Right cardiac atrium (tissue), 5 donors: ENCODE measurements around the gene RIOK3. TPM values are rescaled to one million over a fixed set of nuclear protein-coding genes. Genes with fewer than 3 reads are reported as not detected.
A peak's percentile ranks its signal among the peaks of the same experiment; 100 is the strongest.
"Not testable (repeated sequence)": the region's sequence is repeated elsewhere in the genome, so short reads cannot be mapped to it uniquely, and the experiment has no call there.

Experiments used
- ATAC-seq, 2 donors: fragments of 200-7000 bp; cut with Tn5 transposase; one replicate each; pipeline versions ENCODE4 v1.8.0 to v1.9.1; 2020; ENCODE audit warnings: moderate library complexity in 2 of 2, mild to moderate bottlenecking in 1 of 2
- DNase-seq, 3 donors: peaks; one replicate each; pipeline ENCODE4 v3.0.0-alpha.2; 2020
- H3K27ac ChIP-seq: one replicate; pipeline ENCODE4 v1.5.1; 2013; ENCODE audit warnings: mild to moderate bottlenecking, low read length, control low read depth, moderate library complexity
- H3K27me3 ChIP-seq: one replicate; pipeline ENCODE4 v1.6.1; 2013; ENCODE audit not compliant: control insufficient read depth, insufficient read depth
- H3K4me1 ChIP-seq: one replicate; pipeline ENCODE4 v1.6.1; 2013; ENCODE audit warnings: low read length; ENCODE audit not compliant: control insufficient read depth, insufficient read depth
- H3K4me3 ChIP-seq: one replicate; pipeline ENCODE4 v1.5.1; 2013; ENCODE audit warnings: low read length, control low read depth
- H3K9me3 ChIP-seq: one replicate; pipeline ENCODE4 v1.6.1; 2013; ENCODE audit warnings: low read length; ENCODE audit not compliant: control insufficient read depth
- WGBS: extraction: QIAGEN DNeasy Blood & Tissue Kit; methylation state at CpG from one replicate; pipeline ENCODE4 v1.1.7; 2013; 5-methylcytosine and 5-hydroxymethylcytosine counted together
- intact Hi-C, 4 donors: fragments of 100-400 bp; cut with DNase I; formaldehyde crosslinking; loops; one replicate each; pipeline versions ENCODE4 v1.11.0 to v1.14.0; 2022 to 2023
- polyA plus RNA-seq: library from polyadenylated mRNA; stranded (reverse); fragments of 200-250 nt; gene quantifications from one replicate; pipeline ENCODE4 v1.2.3, GENCODE V29; 2013
- total RNA-seq, 4 donors: library from RNA; stranded (reverse); fragmentation: NEBNext Ultra II Directional; extraction: Animal tissue kit (Norgen Biotek cat#: 25700); gene quantifications; one replicate each; pipeline ENCODE4 v1.2.1, GENCODE V29; 2021
- donor health status: healthy with polysubstance abuse.
- donor health status: DM: no; HTN: yes; CAD: no.
- donor health status: DM: no; HTN: no; CAD: no.
- donor health status: DM: no; HTN: yes; CAD: no; lungs with severe emphysema.
- donor health status: DM: yes; HTN: yes; CAD: no.

Gene RIOK3
- total and polyA plus RNA-seq, 5 donors: 31.3 to 52.3 (median 50.3) TPM

GRCh38 chr18:23470620-23471387 lies 17.7 kb downstream of the RIOK3 start:
- DNase-seq: no peak
- intact Hi-C loops: no loop called here
- Histone ChIP-seq H3K4me1 (no peaks in the 10 kb centered on the region), H3K27me3 (no peaks in the 10 kb centered on the region), H3K27ac (no peak overlapping the region), H3K9me3 (no peaks in the 10 kb centered on the region), H3K4me3 (no peak overlapping the region)
- no peak for ATAC-seq
- WGBS: 95% methylated on average over 2 of the region's 2 CpGs

DNA sequence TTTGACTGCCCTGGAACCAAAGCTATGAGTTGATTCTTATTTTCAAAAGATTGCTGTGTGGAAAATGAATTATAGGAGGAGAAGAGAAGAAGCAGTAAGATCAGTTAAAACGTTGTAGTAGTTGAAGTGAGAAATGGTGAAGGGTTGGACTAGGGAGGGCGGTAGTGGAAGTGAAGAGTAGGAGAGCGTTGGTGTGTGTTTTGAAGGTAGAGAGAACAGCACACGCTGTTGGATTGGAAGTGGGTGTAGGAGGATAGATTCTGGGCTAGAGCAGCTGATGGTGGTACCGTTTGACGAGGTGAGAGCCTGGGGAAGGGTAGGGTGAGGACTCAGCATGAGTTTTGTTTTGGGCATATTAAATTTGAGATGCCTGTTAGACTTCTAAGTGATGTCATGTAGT lies 18.4 kb downstream of the RIOK3 start:
- DNase-seq (no peak), ATAC-seq (no peak)
- no peak overlapping the region for H3K27ac ChIP-seq
- no peaks in the 10 kb centered on the region for H3K9me3 ChIP-seq
- H3K27me3 ChIP-seq: no peaks in the 10 kb centered on the region
- no peaks in the 10 kb centered on the region for H3K4me1 ChIP-seq
- intact Hi-C loops: no loop called here
- 93% methylated on average over 6 of the region's 6 CpGs for WGBS
- no peak overlapping the region for H3K4me3 ChIP-seq

DNA sequence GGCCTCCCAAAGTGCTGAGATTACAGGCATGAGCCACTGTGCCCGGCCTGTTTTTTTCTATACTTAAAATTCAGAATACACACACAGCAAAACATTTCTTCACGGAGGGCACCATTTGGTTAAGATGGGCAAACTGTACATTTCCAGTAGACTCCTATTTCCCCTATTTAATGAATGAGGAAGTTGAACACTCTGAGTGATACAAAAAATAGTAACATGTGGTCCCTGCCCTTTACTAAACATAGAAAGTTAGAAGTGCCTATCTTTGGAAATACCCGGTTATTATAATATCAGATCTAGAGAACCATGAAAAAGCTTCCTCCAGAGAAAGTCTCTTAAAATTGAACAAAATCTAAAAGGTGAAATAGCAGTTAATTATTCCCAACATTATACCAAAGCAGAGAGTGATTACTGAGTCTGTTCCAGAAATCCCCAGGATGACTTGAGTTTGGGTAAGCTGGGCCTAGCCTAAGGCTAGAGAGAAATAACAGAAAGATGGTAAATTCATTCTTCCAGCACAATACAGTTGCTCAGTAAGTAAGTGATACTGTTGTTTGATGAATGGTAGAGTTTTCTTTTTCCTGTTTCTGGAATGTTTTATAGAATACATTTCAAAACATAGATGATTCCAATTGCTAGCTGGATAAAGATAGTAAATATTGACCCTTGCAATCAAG lies 26.9 kb downstream of the RIOK3 start:
- Histone ChIP-seq H3K27ac (no peak overlapping the region), H3K9me3 (no peaks in the 10 kb centered on the region), H3K27me3 (no peaks in the 10 kb centered on the region), H3K4me1 (no peaks in the 10 kb centered on the region), H3K4me3 (no peak overlapping the region)
- DNase-seq: no peak
- no peak for ATAC-seq
- WGBS: 80% methylated on average over 3 of the region's 3 CpGs
- intact Hi-C loops: no loop called here

GRCh38 chr18:23484561-23485182 lies 31.6 kb downstream of the RIOK3 start:
- ATAC-seq (no peak), DNase-seq (no peak)
- H3K27me3 ChIP-seq: no peaks in the 10 kb centered on the region
- no peaks in the 10 kb centered on the region for H3K4me1 ChIP-seq
- H3K4me3 ChIP-seq: no peak overlapping the region
- WGBS: 65% methylated on average over 8 of the region's 8 CpGs
- intact Hi-C loops: no loop called here
- H3K27ac ChIP-seq: no peak overlapping the region
- H3K9me3 ChIP-seq: no peaks in the 10 kb centered on the region

GRCh38 chr18:23485386-23485785 lies 32.3 kb downstream of the RIOK3 start:
- DNase-seq (no peak), ATAC-seq (no peak)
- H3K27me3 ChIP-seq: no peaks in the 10 kb centered on the region
- no peaks in the 10 kb centered on the region for H3K4me1 ChIP-seq
- H3K9me3 ChIP-seq: no peaks in the 10 kb centered on the region
- WGBS: 93% methylated on average over 7 of the region's 7 CpGs
- no peak overlapping the region for H3K4me3 ChIP-seq
- intact Hi-C loops: no loop called here
- H3K27ac ChIP-seq: no peak overlapping the region

- H3K4me1 ChIP-seq: no peaks in the 10 kb centered on the region
- WGBS: 49% methylated on average over 14 of the region's 14 CpGs
- no peaks in the 10 kb centered on the region for H3K27me3 ChIP-seq
- H3K9me3 ChIP-seq: no peaks in the 10 kb centered on the region
- intact Hi-C loops: no loop called here
- H3K4me3 ChIP-seq: peak overlapping the region; percentile 20
- no peak overlapping the region for H3K27ac ChIP-seq
- DNase-seq (peak in 2 of 3 donors; percentile 24 to 53), ATAC-seq (peak; percentile 38 to 67)
These were observed 34.9 kb downstream of the RIOK3 start for GRCh38 chr18:23487738-23488570.

DNA sequence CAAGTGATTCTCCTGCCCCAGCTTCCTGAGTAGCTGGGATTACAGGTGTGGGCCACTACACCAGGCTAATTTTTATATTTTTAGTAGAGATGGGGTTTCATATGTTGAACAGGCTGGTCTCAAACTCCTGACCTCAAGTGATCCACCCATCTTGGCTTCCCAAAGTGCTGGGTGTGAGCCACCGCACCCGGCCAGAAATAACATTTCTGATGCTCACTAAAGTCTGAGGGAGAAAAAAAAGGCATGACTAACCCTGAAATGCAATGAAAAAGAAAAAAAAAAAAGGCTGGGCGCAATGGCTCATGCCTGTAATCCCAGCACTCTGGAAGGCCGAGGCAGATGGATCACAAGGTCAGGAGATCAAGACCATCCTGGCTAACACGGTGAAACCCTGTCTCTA lies 36.5 kb downstream of the RIOK3 start:
- WGBS: 74% methylated on average over 5 of the region's 5 CpGs
- H3K4me1 ChIP-seq, intact Hi-C loops: not testable (repeated sequence)

DNA sequence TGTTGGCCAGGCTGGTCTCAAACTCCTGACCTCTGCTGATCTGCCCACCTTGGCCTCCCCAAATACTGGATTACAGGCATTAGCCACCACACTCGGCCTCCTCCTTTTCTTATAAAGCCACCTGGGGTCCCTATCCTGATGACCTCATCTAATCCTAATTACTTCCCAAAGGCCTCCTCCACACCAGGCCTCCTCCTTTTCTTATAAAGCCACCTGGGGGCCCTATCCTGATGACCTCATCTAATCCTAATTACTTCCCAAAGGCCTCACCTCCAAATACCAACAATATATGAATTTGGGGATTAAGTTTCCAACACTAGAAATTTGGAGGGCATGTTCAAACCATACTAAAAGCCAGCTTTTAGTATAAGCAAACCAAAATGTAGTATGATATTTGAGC lies 40.6 kb downstream of the RIOK3 start:
- no peaks in the 10 kb centered on the region for H3K27me3 ChIP-seq

More for the DNA sequence above, 36.5 kb downstream of the RIOK3 start:
- not testable (repeated sequence) for H3K27ac ChIP-seq, H3K27me3 ChIP-seq, H3K4me3 ChIP-seq, H3K9me3 ChIP-seq
- ATAC-seq: peak in 1 of 2 donors; percentile 33
- peak in 2 of 3 donors; percentile 41 to 66 for DNase-seq

DNA sequence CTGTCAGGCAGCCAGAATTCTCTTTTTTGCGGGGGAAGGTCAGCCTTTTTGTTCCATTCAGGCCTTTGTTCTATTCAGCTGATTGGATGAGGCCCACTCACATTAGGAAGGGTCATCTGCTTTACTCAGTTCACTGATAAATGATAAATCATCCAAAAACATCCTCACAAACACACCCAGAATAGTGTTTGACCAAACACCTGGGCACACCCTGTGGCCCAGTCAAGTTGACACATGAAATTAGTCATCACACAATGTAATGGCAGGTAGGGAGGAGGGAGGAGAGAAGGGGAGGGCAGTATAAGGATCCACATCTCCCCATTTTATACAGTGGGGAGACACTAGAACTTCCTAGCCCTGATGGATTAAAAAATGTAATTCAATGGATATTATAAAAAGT lies 41.9 kb downstream of the RIOK3 start:
- H3K27me3 ChIP-seq: no peaks in the 10 kb centered on the region
- DNase-seq (no peak), ATAC-seq (no peak)
- H3K27ac ChIP-seq: no peak overlapping the region
- no peak overlapping the region for H3K4me3 ChIP-seq
- no peaks in the 10 kb centered on the region for H3K4me1 ChIP-seq
- no peaks in the 10 kb centered on the region for H3K9me3 ChIP-seq
- intact Hi-C loops: no loop called here
- WGBS: 91% methylated on average over 1 of the region's 1 CpG

More for the DNA sequence above, 40.6 kb downstream of the RIOK3 start:
- no peak for DNase-seq
- ATAC-seq: no peak
- no peaks in the 10 kb centered on the region for H3K9me3 ChIP-seq
- WGBS: 80% methylated on average over 1 of the region's 1 CpG
- no peaks in the 10 kb centered on the region for H3K4me1 ChIP-seq
- H3K4me3 ChIP-seq: no peak overlapping the region
- intact Hi-C loops: no loop called here
- H3K27ac ChIP-seq: no peak overlapping the region

DNA sequence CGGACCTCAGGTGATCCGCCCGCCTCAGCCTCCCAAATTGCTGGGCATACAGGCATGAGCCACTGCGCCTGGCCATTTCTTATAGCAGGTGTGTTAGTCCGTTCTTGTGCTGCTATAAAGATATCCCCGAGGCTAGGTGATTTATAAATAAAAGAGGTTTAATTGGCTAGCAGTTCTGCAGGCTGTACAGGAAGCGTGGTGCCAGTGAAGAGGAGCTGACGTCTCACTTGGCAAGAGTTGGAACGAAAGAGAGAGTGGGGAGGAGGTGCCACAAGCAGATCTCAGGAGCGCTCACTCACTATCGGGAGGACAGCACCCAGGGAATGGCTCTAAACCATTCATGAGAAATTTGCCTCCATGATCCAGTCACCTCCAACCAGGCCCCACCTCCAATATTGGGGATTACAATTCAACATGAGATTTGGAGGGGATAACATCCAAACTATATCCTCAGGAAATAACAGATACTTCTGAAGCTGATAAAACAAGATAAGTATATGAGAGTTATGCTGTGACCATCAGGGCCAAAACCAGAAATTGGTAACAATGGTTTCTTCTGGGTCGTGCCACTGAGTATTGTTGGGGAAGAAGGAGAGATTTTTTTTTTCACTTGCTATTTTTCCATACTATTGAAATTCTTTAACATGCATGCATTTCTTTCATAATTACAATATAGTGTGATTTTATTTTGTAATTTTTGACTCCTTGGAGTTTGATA lies 42.8 kb downstream of the RIOK3 start:
- no peaks in the 10 kb centered on the region for H3K4me1 ChIP-seq
- no peak overlapping the region for H3K4me3 ChIP-seq
- ATAC-seq (peak; percentile 75 to 84), DNase-seq (peak in 2 of 3 donors; percentile 22 to 57)
- no peaks in the 10 kb centered on the region for H3K9me3 ChIP-seq
- intact Hi-C loops: no loop called here
- no peak overlapping the region for H3K27ac ChIP-seq
- H3K27me3 ChIP-seq: no peaks in the 10 kb centered on the region
- 54% methylated on average over 12 of the region's 12 CpGs for WGBS
